Measurements from ENCODE around the gene PCDHA9. TPM values are rescaled to one million over a fixed set of nuclear protein-coding genes. Genes with fewer than 3 reads are reported as not detected.
"Not testable (repeated sequence)": the region's sequence is repeated elsewhere in the genome, so short reads cannot be mapped to it uniquely, and the experiment has no call there.

Gene PCDHA9
- total RNA-seq, 1 experiment from 2014 or later = not detected

DNA sequence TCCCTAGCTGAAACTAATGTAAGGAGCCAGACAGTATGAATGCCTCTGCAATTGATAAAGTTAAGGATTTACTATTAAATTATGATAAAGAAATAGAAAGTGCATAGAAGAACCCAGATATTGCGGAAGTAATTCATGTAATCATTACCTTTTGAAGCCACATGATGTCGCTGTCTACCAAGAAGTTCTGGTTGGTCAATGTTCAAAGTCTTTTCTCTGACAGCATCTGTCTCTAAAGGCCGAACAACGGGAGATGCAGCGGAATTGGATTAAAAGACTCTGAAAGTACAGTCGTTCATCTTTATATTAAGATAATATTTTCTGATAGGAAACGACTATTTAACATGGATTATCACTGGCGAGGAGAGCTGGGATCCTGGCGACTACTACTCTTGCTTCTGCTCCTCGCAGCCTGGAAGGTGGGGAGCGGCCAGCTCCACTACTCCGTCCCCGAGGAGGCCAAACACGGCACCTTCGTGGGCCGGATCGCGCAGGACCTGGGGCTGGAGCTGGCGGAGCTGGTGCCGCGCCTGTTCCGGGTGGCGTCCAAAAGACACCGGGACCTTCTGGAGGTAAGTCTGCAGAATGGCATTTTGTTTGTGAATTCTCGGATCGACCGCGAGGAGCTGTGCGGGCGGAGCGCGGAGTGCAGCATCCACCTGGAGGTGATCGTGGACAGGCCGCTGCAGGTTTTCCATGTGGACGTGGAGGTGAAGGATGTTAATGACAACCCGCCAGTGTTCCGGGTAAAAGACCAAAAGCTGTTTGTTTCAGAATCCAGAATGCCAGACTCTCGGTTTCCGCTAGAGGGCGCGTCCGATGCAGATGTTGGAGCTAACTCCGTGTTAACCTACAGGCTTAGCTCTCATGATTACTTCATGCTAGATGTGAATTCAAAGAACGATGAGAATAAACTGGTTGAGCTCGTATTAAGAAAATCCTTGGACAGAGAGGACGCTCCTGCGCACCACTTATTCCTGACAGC lies 6.9 kb upstream of the PCDHA9 start, which contains the start of gene PCDHA8:
PCDHA8 (plus strand) TSS at position 210 of the 985 bp plus-strand sequence; CDS start at position 345, 135 bp downstream.
- H3K27me3 Mint-ChIP-seq (ENCODE audit: insufficient read depth, unreplicated experiment) = no peaks in the 10 kb centered on the region
- TF ChIP-seq, protein P1, sequence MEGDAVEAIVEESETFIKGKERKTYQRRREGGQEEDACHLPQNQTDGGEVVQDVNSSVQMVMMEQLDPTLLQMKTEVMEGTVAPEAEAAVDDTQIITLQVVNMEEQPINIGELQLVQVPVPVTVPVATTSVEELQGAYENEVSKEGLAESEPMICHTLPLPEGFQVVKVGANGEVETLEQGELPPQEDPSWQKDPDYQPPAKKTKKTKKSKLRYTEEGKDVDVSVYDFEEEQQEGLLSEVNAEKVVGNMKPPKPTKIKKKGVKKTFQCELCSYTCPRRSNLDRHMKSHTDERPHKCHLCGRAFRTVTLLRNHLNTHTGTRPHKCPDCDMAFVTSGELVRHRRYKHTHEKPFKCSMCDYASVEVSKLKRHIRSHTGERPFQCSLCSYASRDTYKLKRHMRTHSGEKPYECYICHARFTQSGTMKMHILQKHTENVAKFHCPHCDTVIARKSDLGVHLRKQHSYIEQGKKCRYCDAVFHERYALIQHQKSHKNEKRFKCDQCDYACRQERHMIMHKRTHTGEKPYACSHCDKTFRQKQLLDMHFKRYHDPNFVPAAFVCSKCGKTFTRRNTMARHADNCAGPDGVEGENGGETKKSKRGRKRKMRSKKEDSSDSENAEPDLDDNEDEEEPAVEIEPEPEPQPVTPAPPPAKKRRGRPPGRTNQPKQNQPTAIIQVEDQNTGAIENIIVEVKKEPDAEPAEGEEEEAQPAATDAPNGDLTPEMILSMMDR (IDR thresholded peaks at IDR 0.05; ENCODE audit: insufficient read depth in 1 of 2, low read depth in 1 of 2, low read length in 1 of 2, severe bottlenecking in 1 of 2, unreplicated experiment in 1 of 2) = no peak
- no peak within 1 kb of the TSS for H3K4me3 Mint-ChIP-seq (ENCODE audit: unreplicated experiment)
- no peak within 1 kb of the TSS for H3K27ac Mint-ChIP-seq (ENCODE audit: unreplicated experiment)
- no peaks in the 10 kb centered on the region for H3K27me3 ChIP-seq (replicated peaks; ENCODE audit: control insufficient read depth, insufficient read depth, low read length)
- 0 out of 2 replicates have a peak, but pooled peaks cover 3% of the 10 kb centered on the region for H3K9me3 ChIP-seq
- H3K9me3 Mint-ChIP-seq (ENCODE audit: unreplicated experiment) = no peaks in the 10 kb centered on the region
- DNase-seq = no peak
- no TSS peak for BruUV-seq (replicated peaks)
- H3K4me1 Mint-ChIP-seq (ENCODE audit: low read depth, unreplicated experiment) = no peaks in the 10 kb centered on the region
- no peaks in the 10 kb centered on the region for H3K4me1 ChIP-seq
- intact Hi-C loops (cut with micrococcal nuclease; ENCODE audit: unreplicated experiment) = loop anchor here (1.0 kb wide), 1 partner anchor 200 kb away; no protein-coding TSS in a partner anchor
- no peak within 1 kb of the TSS for H3K4me3 ChIP-seq (ENCODE audit: low read depth, low read length)
- ChIA-PET POLR2A (no interaction called here), CTCF (interaction anchor here (0.6 kb wide), 1 partner anchor 587 kb away, joined by 3 read pairs; no protein-coding TSS in a partner anchor)
- no peaks in the 10 kb centered on the region for H3K36me3 Mint-ChIP-seq (ENCODE audit: insufficient read depth, unreplicated experiment)
- H3K36me3 ChIP-seq (ENCODE audit: control insufficient read depth, insufficient read depth, low read length) = no peaks in the 10 kb centered on the region

DNA sequence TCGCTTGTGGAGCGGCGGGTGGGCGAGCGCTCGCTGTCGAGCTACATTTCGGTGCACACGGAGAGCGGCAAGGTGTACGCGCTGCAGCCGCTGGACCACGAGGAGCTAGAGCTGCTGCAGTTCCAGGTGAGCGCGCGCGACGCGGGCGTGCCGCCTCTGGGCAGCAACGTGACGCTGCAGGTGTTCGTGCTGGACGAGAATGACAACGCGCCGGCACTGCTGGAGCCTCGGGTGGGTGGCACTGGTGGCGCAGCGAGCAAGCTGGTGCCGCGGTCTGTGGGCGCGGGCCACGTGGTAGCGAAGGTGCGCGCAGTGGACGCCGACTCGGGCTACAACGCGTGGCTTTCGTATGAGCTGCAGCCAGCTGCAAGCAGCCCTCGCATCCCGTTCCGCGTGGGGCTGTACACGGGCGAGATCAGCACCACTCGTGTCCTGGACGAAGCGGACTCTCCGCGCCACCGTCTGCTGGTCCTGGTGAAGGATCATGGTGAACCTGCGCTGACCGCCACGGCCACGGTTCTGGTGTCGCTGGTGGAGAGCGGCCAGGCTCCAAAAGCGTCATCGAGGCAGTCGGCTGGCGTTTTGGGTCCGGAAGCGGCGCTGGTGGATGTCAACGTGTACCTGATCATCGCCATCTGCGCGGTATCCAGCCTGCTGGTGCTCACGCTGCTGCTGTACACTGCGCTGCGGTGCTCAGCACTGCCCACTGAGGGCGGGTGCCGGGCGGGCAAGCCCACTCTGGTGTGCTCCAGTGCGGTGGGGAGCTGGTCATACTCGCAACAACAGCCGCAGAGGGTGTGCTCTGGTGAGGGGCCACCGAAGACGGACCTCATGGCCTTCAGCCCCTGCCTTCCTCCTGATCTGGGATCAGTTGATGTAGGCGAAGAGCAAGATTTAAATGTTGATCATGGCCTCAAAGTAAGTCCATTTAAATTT lies 5.1 kb upstream of the PCDHA9 start:
- ChIA-PET POLR2A (no interaction called here), CTCF (no interaction called here)
- Mint-ChIP-seq H3K27ac (ENCODE audit: unreplicated experiment) (no peak overlapping the region), H3K9me3 (ENCODE audit: unreplicated experiment) (no peaks in the 10 kb centered on the region), H3K27me3 (ENCODE audit: insufficient read depth, unreplicated experiment) (no peaks in the 10 kb centered on the region), H3K4me3 (ENCODE audit: unreplicated experiment) (no peak overlapping the region), H3K36me3 (ENCODE audit: insufficient read depth, unreplicated experiment) (no peaks in the 10 kb centered on the region), H3K4me1 (ENCODE audit: low read depth, unreplicated experiment) (no peaks in the 10 kb centered on the region)
- Histone ChIP-seq H3K27me3 (replicated peaks; ENCODE audit: control insufficient read depth, insufficient read depth, low read length) (no peaks in the 10 kb centered on the region), H3K4me3 (ENCODE audit: low read depth, low read length) (no peak overlapping the region), H3K9me3 (peaks cover 7% of the 10 kb centered on the region; the same call in 1 of the 2 replicates), H3K36me3 (ENCODE audit: control insufficient read depth, insufficient read depth, low read length) (no peaks in the 10 kb centered on the region), H3K4me1 (no peaks in the 10 kb centered on the region)
- BruUV-seq (replicated peaks) = no TSS peak
- intact Hi-C loops (cut with micrococcal nuclease; ENCODE audit: unreplicated experiment) = no loop called here
- DNase-seq = no peak
- TF ChIP-seq, protein P1 (IDR thresholded peaks at IDR 0.05; ENCODE audit: insufficient read depth in 1 of 2, low read depth in 1 of 2, low read length in 1 of 2, severe bottlenecking in 1 of 2, unreplicated experiment in 1 of 2) = no peak

DNA sequence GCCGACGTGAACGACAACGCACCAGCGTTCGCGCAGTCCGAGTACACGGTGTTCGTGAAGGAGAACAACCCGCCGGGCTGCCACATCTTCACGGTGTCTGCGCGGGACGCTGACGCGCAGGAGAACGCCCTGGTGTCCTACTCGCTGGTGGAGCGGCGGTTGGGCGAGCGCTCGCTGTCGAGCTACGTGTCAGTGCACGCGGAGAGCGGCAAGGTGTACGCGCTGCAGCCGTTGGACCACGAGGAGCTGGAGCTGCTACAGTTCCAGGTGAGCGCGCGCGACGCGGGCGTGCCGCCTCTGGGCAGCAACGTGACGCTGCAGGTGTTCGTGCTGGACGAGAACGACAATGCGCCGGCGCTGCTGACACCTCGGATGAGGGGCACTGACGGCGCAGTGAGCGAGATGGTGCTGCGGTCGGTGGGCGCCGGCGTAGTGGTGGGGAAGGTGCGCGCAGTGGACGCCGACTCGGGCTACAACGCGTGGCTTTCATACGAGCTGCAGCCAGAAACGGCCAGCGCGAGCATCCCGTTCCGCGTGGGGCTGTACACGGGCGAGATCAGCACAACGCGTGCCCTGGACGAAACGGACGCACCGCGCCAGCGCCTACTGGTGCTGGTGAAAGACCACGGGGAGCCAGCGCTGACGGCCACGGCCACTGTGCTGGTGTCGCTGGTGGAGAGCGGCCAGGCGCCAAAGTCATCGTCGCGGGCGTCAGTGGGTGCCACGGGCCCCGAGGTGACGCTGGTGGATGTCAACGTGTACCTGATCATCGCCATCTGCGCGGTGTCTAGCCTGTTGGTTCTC lies 1.9 kb downstream of the PCDHA9 start:
- H3K9me3 ChIP-seq; H3K4me3 Mint-ChIP-seq (ENCODE audit: unreplicated experiment); H3K27me3 ChIP-seq (replicated peaks; ENCODE audit: control insufficient read depth, insufficient read depth, low read length); H3K4me1 Mint-ChIP-seq (ENCODE audit: low read depth, unreplicated experiment); H3K27me3 Mint-ChIP-seq (ENCODE audit: insufficient read depth, unreplicated experiment); CTCF ChIA-PET; H3K27ac Mint-ChIP-seq (ENCODE audit: unreplicated experiment); POLR2A ChIA-PET; DNase-seq; H3K4me3 ChIP-seq (ENCODE audit: low read depth, low read length); H3K36me3 ChIP-seq (ENCODE audit: control insufficient read depth, insufficient read depth, low read length); BruUV-seq (replicated peaks); H3K36me3 Mint-ChIP-seq (ENCODE audit: insufficient read depth, unreplicated experiment); H3K9me3 Mint-ChIP-seq (ENCODE audit: unreplicated experiment); H3K4me1 ChIP-seq; intact Hi-C loops (cut with micrococcal nuclease; ENCODE audit: unreplicated experiment): not testable (repeated sequence)
